Right lobe of liver (tissue), 4 donors: Measurements from ENCODE around the gene C22orf31.

Experiments used
- POLR2A ChIP-seq: fragments of 450-650 bp; IDR thresholded peaks from one replicate; pipeline ENCODE4 v1.6.1; 2017; ENCODE audit warnings: antibody characterized with exemption, mild to moderate bottlenecking
- TF ChIP-seq, protein P1 (sequence below), 4 donors: fragments of 200-600 bp in 3 of 4; fragments of 450-650 bp in 1 of 4; IDR thresholded peaks; one replicate each; pipeline versions ENCODE4 v1.5.1 to v1.8.0; 2016 to 2022; ENCODE audit warnings: antibody characterized with exemption in 4 of 4, mild to moderate bottlenecking in 2 of 4
- donor health status: DM: no; HTN: no; CAD: no.
- donor health status: DM: no; HTN: no; CAD: no.
- donor health status: DM: no; HTN: yes; CAD: no.

- TF ChIP-seq POLR2A: no peak
- TF ChIP-seq, protein P1, sequence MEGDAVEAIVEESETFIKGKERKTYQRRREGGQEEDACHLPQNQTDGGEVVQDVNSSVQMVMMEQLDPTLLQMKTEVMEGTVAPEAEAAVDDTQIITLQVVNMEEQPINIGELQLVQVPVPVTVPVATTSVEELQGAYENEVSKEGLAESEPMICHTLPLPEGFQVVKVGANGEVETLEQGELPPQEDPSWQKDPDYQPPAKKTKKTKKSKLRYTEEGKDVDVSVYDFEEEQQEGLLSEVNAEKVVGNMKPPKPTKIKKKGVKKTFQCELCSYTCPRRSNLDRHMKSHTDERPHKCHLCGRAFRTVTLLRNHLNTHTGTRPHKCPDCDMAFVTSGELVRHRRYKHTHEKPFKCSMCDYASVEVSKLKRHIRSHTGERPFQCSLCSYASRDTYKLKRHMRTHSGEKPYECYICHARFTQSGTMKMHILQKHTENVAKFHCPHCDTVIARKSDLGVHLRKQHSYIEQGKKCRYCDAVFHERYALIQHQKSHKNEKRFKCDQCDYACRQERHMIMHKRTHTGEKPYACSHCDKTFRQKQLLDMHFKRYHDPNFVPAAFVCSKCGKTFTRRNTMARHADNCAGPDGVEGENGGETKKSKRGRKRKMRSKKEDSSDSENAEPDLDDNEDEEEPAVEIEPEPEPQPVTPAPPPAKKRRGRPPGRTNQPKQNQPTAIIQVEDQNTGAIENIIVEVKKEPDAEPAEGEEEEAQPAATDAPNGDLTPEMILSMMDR (IDR thresholded peaks at IDR 0.05): no peak
These were observed 8.5 kb downstream of the C22orf31 start for GRCh38 chr22:29053048-29053702.
